SU-DHL-6 (cell line): ENCODE measurements around the gene DSTYK.

Source experiments
- H2AFZ ChIP-seq: fragments of 200-600 bp; sonication (generic); 2 replicates; pipeline ENCODE4 v1.6.1; 2014; ENCODE audit warnings: low read depth, mild to moderate bottlenecking, moderate library complexity, mixed read lengths, antibody characterized with exemption, low read length; ENCODE audit not compliant: severe bottlenecking
- H3F3A ChIP-seq: fragments of 200-600 bp; shearing (Covaris generic); 2 replicates; pipeline ENCODE4 v1.6.0; 2016; ENCODE audit warnings: antibody characterized with exemption, mild to moderate bottlenecking; ENCODE audit not compliant: insufficient read depth
- H3K27ac ChIP-seq: fragments of 200-600 bp; sonication (generic); 2 replicates; pipeline ENCODE4 v1.5.1; 2016; ENCODE audit warnings: low read depth, mild to moderate bottlenecking, low read length, moderate library complexity, mixed read lengths
- H3K27me3 ChIP-seq: fragments of 200-600 bp; sonication (generic), shearing (Covaris generic); 2 replicates; pipeline ENCODE4 v1.6.0; 2014; ENCODE audit warnings: mild to moderate bottlenecking, low read length
- H3K36me3 ChIP-seq: fragments of 200-600 bp; sonication (generic); 2 replicates; pipeline ENCODE4 v1.6.1; 2014; ENCODE audit warnings: mild to moderate bottlenecking, low read length, mixed read lengths
- H3K4me2 ChIP-seq: fragments of 300-600, 200-600 bp; shearing (Covaris generic), sonication (generic); 2 replicates; pipeline ENCODE4 v1.6.0; 2014; ENCODE audit warnings: low read length, low read depth, mild to moderate bottlenecking; ENCODE audit not compliant: poor library complexity, severe bottlenecking
- H3K4me3 ChIP-seq: fragments of 200-600 bp; sonication (generic); 2 replicates; pipeline ENCODE4 v1.5.1; 2014; ENCODE audit warnings: antibody characterized with exemption, low read length, mild to moderate bottlenecking, mixed read lengths; ENCODE audit not compliant: insufficient read depth, poor library complexity, severe bottlenecking
- H3K79me2 ChIP-seq: fragments of 200-600 bp; sonication (generic); 2 replicates; pipeline ENCODE4 v1.6.1; 2014; ENCODE audit warnings: mild to moderate bottlenecking, low read length, moderate library complexity; ENCODE audit not compliant: insufficient read depth
- H3K9ac ChIP-seq: fragments of 200-600 bp; sonication (generic); 2 replicates; pipeline ENCODE4 v1.7.0; 2014; ENCODE audit warnings: mild to moderate bottlenecking, low read length
- H3K9me2 ChIP-seq: fragments of 200-600 bp; sonication (generic); replicated peaks from 2 replicates; pipeline ENCODE4 v1.6.1; 2014; ENCODE audit warnings: low read length; ENCODE audit not compliant: insufficient read depth
- H3K9me3 ChIP-seq: fragments of 200-600 bp; sonication (generic); 2 replicates; pipeline ENCODE4 v1.6.1; 2014; ENCODE audit warnings: low read length, mixed read lengths; ENCODE audit not compliant: insufficient read depth
- H4K20me1 ChIP-seq: fragments of 200-600 bp; sonication (generic); 2 replicates; pipeline ENCODE4 v1.6.1; 2014; ENCODE audit warnings: low read depth, mild to moderate bottlenecking, antibody characterized with exemption, low read length, moderate library complexity, mixed read lengths
- CTCF ChIP-seq: fragments of 200-600 bp; sonication (generic); IDR thresholded peaks from one replicate; pipeline ENCODE4 v1.5.1; 2017; ENCODE audit warnings: antibody characterized with exemption, mild to moderate bottlenecking, low read length, moderate library complexity; ENCODE audit not compliant: insufficient read depth, poor library complexity, severe bottlenecking
- EZH2phosphoT487 ChIP-seq: fragments of 200-600 bp; sonication (generic), shearing (Covaris generic); conservative IDR thresholded peaks from 2 replicates; pipeline ENCODE4 v1.6.1; 2018; ENCODE audit warnings: mild to moderate bottlenecking, antibody characterized with exemption, low read length, moderate library complexity, mixed read lengths

The DSTYK gene

GRCh38 chr1:205169248-205169647 lies 42.3 kb downstream of the DSTYK start:
- no peaks in the 10 kb centered on the region for H3K9me3 ChIP-seq
- no peak overlapping the region for H3K27ac ChIP-seq
- no peaks in the 10 kb centered on the region for H3K9me2 ChIP-seq
- no peaks in the 10 kb centered on the region for H3F3A ChIP-seq
- no peak overlapping the region for H3K4me3 ChIP-seq
- no peaks in the 10 kb centered on the region for H4K20me1 ChIP-seq
- H3K36me3 ChIP-seq: no peaks in the 10 kb centered on the region
- no peak overlapping the region for H3K9ac ChIP-seq
- TF ChIP-seq EZH2phosphoT487: no peak
- no peak for TF ChIP-seq CTCF
- no peaks in the 10 kb centered on the region for H3K79me2 ChIP-seq
- no peak overlapping the region for H3K4me2 ChIP-seq
- no peaks in the 10 kb centered on the region for H3K27me3 ChIP-seq
- H2AFZ ChIP-seq: no peak overlapping the region

GRCh38 chr1:205168291-205168690 lies 43.2 kb downstream of the DSTYK start:
- no peak overlapping the region for H3K4me2 ChIP-seq
- TF ChIP-seq CTCF: no peak
- TF ChIP-seq EZH2phosphoT487: no peak

GRCh38 chr1:205162301-205162700 lies 49.2 kb downstream of the DSTYK start:
- Histone ChIP-seq H3K9ac (no peak overlapping the region), H3K9me2 (no peaks in the 10 kb centered on the region), H3F3A (no peaks in the 10 kb centered on the region), H3K27me3 (no peaks in the 10 kb centered on the region), H3K27ac (no peak overlapping the region), H3K9me3 (no peaks in the 10 kb centered on the region; the same call in 1 of the 2 replicates), H2AFZ (no peak overlapping the region), H3K4me3 (no peak overlapping the region), H3K79me2 (no peaks in the 10 kb centered on the region), H3K4me2 (no peak overlapping the region), H4K20me1 (no peaks in the 10 kb centered on the region), H3K36me3 (0 out of 2 replicates have a peak, but pooled peaks cover 6% of the 10 kb centered on the region)
- no peak for TF ChIP-seq CTCF
- no peak for TF ChIP-seq EZH2phosphoT487

More at GRCh38 chr1:205168291-205168690, 43.2 kb downstream of the DSTYK start:
- Histone ChIP-seq H3K79me2 (no peaks in the 10 kb centered on the region), H4K20me1 (no peaks in the 10 kb centered on the region), H3F3A (no peaks in the 10 kb centered on the region), H3K9ac (no peak overlapping the region), H3K27ac (no peak overlapping the region), H3K9me2 (no peaks in the 10 kb centered on the region), H3K9me3 (no peaks in the 10 kb centered on the region), H3K27me3 (no peaks in the 10 kb centered on the region), H3K36me3 (no peaks in the 10 kb centered on the region), H2AFZ (no peak overlapping the region), H3K4me3 (no peak overlapping the region)
